NCI-H2227 (cell line): ENCODE results near the gene SYCE3.
A peak's percentile ranks its signal among the peaks of the same experiment; 100 is the strongest.
"Not testable (repeated sequence)": the region's sequence is repeated elsewhere in the genome, so short reads cannot be mapped to it uniquely, and the experiment has no call there.

Experiments
- DNase-seq: peaks from one replicate; lab custom pipeline; 2025; ENCODE audit not compliant: unreplicated experiment; lab: John Stamatoyannopoulos, UW

SYCE3 gene

GRCh38 chr22:50522806-50523438 lies 39.8 kb downstream of the SYCE3 start:
- no peak for DNase-seq

DNA sequence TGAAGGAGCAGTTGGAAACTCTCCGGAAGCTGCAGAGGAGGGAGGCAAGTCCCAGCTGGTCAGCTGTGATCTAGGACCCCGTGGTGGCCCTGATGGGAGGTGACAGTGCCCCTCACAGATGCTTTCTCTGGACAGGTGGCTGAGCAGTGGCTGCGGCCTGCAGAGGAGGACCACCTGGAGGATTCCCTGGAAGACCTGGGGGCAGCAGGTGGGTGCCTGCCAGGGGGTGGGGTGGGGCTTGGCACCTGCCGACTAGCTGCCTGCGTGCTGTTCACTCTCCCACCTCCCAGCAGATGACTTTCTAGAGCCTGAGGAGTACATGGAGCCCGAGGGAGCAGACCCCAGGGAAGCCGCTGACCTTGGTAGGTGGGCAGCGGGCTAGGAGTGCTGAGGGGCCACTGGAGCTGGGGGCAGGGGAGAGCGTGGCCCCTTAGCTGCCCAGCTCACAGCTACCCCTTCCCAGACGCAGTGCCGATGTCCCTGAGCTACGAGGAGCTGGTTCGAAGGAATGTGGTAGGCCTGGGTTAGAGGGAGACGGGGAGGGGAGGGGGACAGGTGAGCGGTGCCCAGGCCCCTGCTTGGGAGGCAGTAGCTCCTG lies 40.4 kb downstream of the SYCE3 start:
- DNase-seq, result no peak

- no peak for DNase-seq
Measured at GRCh38 chr22:50521710-50522109, 41.0 kb downstream of the SYCE3 start.

DNA sequence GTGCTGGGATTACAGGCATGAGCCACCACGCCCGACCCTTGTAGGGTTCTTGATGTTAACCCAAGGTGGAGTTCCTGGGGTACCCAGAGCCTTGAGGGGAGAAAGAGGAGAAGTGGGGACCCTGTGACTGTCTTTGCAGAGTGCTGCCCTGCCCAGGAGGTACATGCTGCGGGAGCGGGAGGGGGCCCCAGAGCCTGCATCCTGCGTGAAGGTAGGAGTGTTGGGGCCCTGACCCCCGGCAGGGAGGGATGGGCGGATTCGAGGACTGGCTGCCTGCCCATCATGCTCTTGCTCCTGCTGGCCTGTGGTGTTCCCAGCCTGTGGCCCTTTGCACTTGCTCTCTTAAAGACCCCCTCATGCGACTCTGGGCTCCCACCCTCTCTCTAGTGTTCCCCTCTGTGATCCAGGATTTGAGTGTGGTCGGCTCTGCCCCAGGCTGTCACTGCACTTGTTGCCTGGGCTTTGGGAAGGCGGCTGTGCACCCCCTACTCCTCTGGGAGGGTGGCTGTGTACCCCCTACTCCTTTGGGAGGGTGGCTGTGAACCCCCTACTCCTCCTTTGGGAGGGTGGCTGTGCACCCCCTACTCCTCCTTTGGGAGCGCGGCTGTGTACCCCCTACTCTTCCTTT lies 41.8 kb downstream of the SYCE3 start:
- no peak for DNase-seq

GRCh38 chr22:50520184-50520583 lies 42.5 kb downstream of the SYCE3 start:
- not testable (repeated sequence) for DNase-seq

- no peak for DNase-seq
Measured at GRCh38 chr22:50519151-50519550, 43.6 kb downstream of the SYCE3 start.

DNA sequence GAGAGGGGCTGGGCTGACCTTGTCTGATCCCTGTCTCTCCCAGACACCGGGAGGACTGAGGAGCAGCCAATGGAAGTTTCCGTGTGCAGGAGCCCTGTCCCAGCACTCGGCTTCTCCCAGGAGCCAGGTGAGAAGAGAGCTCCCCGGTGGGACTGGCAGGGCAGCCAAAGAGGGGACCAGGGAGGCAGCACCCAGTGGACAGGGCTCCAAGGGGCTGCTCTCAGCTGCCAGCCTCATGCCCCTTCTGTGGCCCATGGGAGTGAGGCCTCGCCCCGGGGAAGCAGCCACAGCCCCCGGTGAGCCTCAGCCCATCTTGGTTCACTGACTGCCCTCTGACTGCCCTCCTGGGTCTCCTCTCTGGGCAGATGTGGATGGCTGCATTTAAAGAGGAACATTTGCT lies 44.1 kb downstream of the SYCE3 start:
- DNase-seq, result no peak

GRCh38 chr22:50517495-50518260 lies 45.0 kb downstream of the SYCE3 start:
- DNase-seq, result no peak

DNA sequence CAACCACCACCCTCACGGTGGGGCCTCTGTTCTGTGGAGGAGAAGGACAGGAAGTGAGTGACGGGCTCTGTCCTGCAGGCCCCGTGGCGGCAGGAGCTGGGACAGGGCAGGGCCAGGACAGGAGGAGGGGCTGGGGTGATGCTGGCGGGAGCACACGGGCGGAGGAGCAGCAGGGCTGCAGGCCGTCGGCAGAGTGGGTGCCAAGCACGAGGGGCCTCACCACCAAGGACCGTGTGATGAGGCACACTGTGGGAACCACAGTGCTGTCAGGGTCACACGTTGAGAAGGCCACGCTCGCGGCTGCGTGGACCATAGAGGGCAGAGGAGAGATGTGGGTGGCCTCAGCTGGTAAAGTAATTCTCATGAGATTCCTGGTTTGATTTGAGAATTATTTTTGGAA lies 45.8 kb downstream of the SYCE3 start:
- no peak for DNase-seq

- no peak for DNase-seq
Measured at GRCh38 chr22:50516068-50516467, 46.7 kb downstream of the SYCE3 start.

GRCh38 chr22:50513175-50513574 lies 49.5 kb downstream of the SYCE3 start:
- no peak for DNase-seq

GRCh38 chr22:50508897-50509296 lies 53.8 kb downstream of the SYCE3 start:
- DNase-seq, result no peak

- DNase-seq, result peak; percentile 96
Measured at GRCh38 chr22:50507991-50508884, 54.5 kb downstream of the SYCE3 start, which contains the start of gene NCAPH2. Gene NCAPH2 (plus strand): TSS chr22:50508224. CDS start chr22:50508338, 114 bp downstream.

- DNase-seq, result no peak
Measured at GRCh38 chr22:50507421-50507990, 55.2 kb downstream of the SYCE3 start, which contains the start of gene LMF2. Gene LMF2 (minus strand): TSS chr22:50507702. CDS start chr22:50507675, 27 bp downstream.

DNA sequence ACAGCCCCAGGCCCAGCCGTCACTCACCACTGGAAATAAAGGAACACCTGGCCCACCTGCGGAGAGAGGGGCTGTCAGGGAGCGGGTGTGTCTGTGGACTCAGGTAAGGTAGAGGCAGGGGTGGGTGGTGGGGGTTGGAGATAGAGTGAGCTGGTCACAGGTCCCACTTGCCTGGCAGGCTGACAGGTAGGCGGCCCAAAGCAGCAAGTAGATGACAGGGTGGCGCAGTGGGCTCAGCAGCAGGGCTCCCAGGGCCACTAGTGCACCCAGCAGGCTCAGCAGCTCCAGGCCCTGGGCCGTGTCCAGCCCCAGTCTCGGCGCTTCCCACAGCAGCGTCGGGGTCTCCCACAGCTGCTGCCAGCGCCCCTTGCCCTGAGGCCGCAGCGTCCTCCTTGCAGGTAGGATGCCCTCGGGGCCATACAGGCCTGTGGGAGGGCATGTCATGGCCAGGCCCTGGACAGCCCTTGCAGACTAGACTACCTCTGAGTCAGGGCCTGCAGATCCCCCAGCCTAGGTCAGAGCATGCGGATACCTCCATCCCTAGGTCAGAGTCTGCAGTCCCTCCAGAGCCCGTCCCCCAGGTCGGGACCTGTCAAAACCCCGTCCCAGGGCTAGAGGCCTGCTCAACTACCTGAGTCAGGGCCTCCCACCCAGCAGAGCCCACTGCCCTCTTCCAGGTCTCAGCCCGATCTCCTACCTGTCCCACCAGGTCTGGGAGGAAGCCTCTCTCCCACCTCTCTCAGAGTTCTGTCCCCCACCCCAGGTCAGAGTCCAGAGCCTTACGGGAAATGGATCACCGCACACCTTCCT lies 55.9 kb downstream of the SYCE3 start:
- peak; percentile 50 for DNase-seq

- no peak for DNase-seq
Measured at GRCh38 chr22:50505776-50506610, 56.7 kb downstream of the SYCE3 start.

DNA sequence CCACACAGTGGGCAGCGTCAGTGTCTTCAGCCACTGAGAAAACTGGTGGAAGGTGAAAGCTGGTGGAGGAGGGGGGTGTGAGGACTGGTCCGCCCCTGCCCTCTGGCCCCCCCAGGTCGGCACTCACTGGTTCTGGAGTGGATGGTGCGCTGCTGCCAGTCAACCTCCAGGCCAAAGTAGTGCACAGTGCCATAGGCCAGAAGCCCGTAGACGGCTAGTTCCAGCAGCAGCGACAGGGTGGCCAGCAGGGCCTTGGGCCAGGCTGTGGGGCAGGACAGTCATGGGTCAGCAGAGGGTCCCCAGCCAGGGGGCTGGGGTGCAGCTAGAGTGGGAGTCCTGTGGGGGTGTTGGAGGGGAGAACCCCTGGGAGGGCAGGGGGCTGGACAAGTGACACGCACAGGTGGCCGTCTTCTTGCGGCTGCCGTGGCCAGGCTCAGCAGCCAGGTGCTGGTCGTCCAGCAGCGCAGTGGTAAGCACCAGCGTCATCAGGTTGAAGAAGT lies 57.4 kb downstream of the SYCE3 start:
- no peak for DNase-seq
